ENCODE results near the gene GALNT10.
A peak's percentile ranks its signal among the peaks of the same experiment; 100 is the strongest.
"Not testable (repeated sequence)": the region's sequence is repeated elsewhere in the genome, so short reads cannot be mapped to it uniquely, and the experiment has no call there.

The GALNT10 gene, protein sequence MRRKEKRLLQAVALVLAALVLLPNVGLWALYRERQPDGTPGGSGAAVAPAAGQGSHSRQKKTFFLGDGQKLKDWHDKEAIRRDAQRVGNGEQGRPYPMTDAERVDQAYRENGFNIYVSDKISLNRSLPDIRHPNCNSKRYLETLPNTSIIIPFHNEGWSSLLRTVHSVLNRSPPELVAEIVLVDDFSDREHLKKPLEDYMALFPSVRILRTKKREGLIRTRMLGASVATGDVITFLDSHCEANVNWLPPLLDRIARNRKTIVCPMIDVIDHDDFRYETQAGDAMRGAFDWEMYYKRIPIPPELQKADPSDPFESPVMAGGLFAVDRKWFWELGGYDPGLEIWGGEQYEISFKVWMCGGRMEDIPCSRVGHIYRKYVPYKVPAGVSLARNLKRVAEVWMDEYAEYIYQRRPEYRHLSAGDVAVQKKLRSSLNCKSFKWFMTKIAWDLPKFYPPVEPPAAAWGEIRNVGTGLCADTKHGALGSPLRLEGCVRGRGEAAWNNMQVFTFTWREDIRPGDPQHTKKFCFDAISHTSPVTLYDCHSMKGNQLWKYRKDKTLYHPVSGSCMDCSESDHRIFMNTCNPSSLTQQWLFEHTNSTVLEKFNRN

DNA sequence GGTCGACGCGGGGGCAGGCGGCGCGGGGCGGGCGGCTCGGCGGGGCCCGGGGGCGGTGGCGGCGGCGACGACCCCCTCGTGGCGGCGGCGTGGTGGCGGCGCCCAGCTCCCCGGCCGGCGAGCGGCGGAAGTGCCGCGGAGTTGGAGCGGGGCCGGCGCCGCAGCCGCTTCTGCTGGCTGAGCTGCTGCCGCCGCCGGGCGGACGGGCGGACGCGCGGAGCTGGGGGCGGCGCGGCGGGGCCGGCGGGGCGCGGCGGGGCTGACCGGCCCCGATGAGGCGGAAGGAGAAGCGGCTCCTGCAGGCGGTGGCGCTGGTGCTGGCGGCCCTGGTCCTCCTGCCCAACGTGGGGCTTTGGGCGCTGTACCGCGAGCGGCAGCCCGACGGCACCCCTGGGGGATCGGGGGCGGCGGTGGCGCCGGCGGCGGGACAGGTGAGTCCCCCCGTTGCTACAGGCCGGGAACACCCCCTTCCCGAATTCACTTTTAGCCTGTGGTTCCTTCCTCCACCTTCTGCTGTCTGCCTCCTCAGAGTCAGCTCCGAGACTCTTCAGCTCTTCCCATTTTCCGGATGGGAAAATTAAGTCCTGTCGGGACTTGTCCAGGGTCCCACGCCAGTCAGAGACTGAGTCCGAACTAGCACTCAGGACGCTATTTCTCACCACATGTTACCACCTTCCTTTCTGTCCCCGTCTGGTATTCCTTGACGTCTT, at the start of gene GALNT10:
TSS of gene GALNT10 (plus strand) at position 139 of the 710 bp plus-strand sequence. CDS start at position 273, 134 bp downstream.
- peak within 1 kb of the TSS; percentile 78 to 92 for H3K4me3 ChIP-seq (ENCODE audit: low read length in 2 of 2)
- H3K4me1 ChIP-seq (ENCODE audit: control insufficient read depth in 2 of 2, insufficient read depth in 2 of 2, low read length in 2 of 2), result peaks cover 15 to 16% of the 10 kb centered on the region in 2 donors
- no peaks in the 10 kb centered on the region for H3K9me3 ChIP-seq (ENCODE audit: control insufficient read depth in 2 of 2, low read length in 2 of 2)
- H3K27me3 ChIP-seq (ENCODE audit: control insufficient read depth in 2 of 2, insufficient read depth in 2 of 2, low read length in 2 of 2), result no peaks in the 10 kb centered on the region
- peaks cover 0 to 8% of the 10 kb centered on the region in 2 donors for H3K36me3 ChIP-seq (ENCODE audit: control insufficient read depth in 2 of 2, insufficient read depth in 2 of 2, low read length in 2 of 2)
- peak within 1 kb of the TSS; percentile 63 to 75 for H3K9ac ChIP-seq (ENCODE audit: low read depth in 1 of 2, low read length in 2 of 2)
- H3K27ac ChIP-seq (ENCODE audit: low read depth in 2 of 2, low read length in 2 of 2), result peak within 1 kb of the TSS; percentile 74 to 77

DNA sequence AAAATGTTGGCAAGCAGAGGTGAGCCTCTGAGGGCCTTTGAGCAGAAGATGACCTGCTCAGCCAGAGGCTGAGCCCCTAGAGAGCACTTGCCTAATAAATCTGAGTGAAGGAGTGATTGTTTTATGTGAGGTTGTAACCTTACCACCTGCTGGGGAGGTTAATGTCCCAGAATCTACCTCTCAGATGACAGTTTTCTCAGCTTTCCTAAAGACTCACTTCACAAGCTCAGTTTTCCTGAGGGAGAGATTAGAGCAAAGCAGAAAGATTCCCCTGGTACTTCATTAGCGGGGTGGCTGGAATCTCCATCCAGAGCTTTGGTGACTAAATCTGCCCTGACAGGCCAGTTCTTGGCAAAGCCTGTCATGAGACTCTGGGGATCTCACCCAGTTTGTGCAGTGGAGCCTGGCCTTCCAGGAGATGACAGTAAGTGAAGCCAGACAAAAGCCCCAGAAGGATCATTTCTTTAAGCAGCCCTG, 48.8 kb upstream of the GALNT10 start:
- Histone ChIP-seq H3K9ac (ENCODE audit: low read depth in 1 of 2, low read length in 2 of 2) (no peak overlapping the region), H3K4me3 (ENCODE audit: low read length in 2 of 2) (no peak overlapping the region), H3K9me3 (ENCODE audit: control insufficient read depth in 2 of 2, low read length in 2 of 2) (no peaks in the 10 kb centered on the region), H3K36me3 (ENCODE audit: control insufficient read depth in 2 of 2, insufficient read depth in 2 of 2, low read length in 2 of 2) (no peaks in the 10 kb centered on the region), H3K27me3 (ENCODE audit: control insufficient read depth in 2 of 2, insufficient read depth in 2 of 2, low read length in 2 of 2) (no peaks in the 10 kb centered on the region), H3K4me1 (ENCODE audit: control insufficient read depth in 2 of 2, insufficient read depth in 2 of 2, low read length in 2 of 2) (no peaks in the 10 kb centered on the region), H3K27ac (ENCODE audit: low read depth in 2 of 2, low read length in 2 of 2) (no peak overlapping the region)

DNA sequence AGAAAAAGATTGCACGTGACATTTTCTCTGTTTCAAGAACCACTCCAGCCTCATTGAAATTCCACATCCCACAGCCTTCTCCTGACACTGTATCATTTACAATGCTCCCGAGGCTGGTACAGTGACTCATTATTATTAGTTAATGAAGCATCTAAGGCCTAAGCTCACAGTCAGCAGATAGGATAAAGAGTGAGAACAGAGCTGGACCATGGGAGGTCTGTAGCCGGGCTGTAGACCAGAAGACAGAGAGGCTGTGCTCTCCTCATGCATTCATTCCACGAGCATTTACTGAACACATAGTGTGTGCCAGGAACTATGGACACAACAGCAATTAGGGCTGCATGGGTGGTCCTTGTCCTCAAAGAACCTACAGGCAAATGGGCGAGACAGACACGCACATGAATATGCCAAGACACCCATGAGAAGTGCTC, 47.3 kb upstream of the GALNT10 start:
- Histone ChIP-seq H3K4me1 (ENCODE audit: control insufficient read depth in 2 of 2, insufficient read depth in 2 of 2, low read length in 2 of 2) (no peaks in the 10 kb centered on the region), H3K4me3 (ENCODE audit: low read length in 2 of 2) (no peak overlapping the region), H3K27me3 (ENCODE audit: control insufficient read depth in 2 of 2, insufficient read depth in 2 of 2, low read length in 2 of 2) (no peaks in the 10 kb centered on the region), H3K9ac (ENCODE audit: low read depth in 1 of 2, low read length in 2 of 2) (no peak overlapping the region), H3K9me3 (ENCODE audit: control insufficient read depth in 2 of 2, low read length in 2 of 2) (no peaks in the 10 kb centered on the region), H3K27ac (ENCODE audit: low read depth in 2 of 2, low read length in 2 of 2) (no peak overlapping the region), H3K36me3 (ENCODE audit: control insufficient read depth in 2 of 2, insufficient read depth in 2 of 2, low read length in 2 of 2) (no peaks in the 10 kb centered on the region)

- Histone ChIP-seq H3K27ac (ENCODE audit: low read depth in 2 of 2, low read length in 2 of 2) (no peak overlapping the region), H3K9ac (ENCODE audit: low read depth in 1 of 2, low read length in 2 of 2) (no peak overlapping the region), H3K4me3 (ENCODE audit: low read length in 2 of 2) (no peak overlapping the region), H3K9me3 (ENCODE audit: control insufficient read depth in 2 of 2, low read length in 2 of 2) (no peaks in the 10 kb centered on the region), H3K27me3 (ENCODE audit: control insufficient read depth in 2 of 2, insufficient read depth in 2 of 2, low read length in 2 of 2) (no peaks in the 10 kb centered on the region), H3K4me1 (ENCODE audit: control insufficient read depth in 2 of 2, insufficient read depth in 2 of 2, low read length in 2 of 2) (no peaks in the 10 kb centered on the region), H3K36me3 (ENCODE audit: control insufficient read depth in 2 of 2, insufficient read depth in 2 of 2, low read length in 2 of 2) (no peaks in the 10 kb centered on the region)
These were observed 45.3 kb upstream of the GALNT10 start for GRCh38 chr5:154145268-154145667.

GRCh38 chr5:154146409-154146808, 44.1 kb upstream of the GALNT10 start:
- Histone ChIP-seq H3K4me3 (ENCODE audit: low read length in 2 of 2) (no peak overlapping the region), H3K9me3 (ENCODE audit: control insufficient read depth in 2 of 2, low read length in 2 of 2) (no peaks in the 10 kb centered on the region), H3K36me3 (ENCODE audit: control insufficient read depth in 2 of 2, insufficient read depth in 2 of 2, low read length in 2 of 2) (no peaks in the 10 kb centered on the region), H3K27ac (ENCODE audit: low read depth in 2 of 2, low read length in 2 of 2) (no peak overlapping the region), H3K27me3 (ENCODE audit: control insufficient read depth in 2 of 2, insufficient read depth in 2 of 2, low read length in 2 of 2) (no peaks in the 10 kb centered on the region), H3K9ac (ENCODE audit: low read depth in 1 of 2, low read length in 2 of 2) (no peak overlapping the region), H3K4me1 (ENCODE audit: control insufficient read depth in 2 of 2, insufficient read depth in 2 of 2, low read length in 2 of 2) (no peaks in the 10 kb centered on the region)

GRCh38 chr5:154147666-154148065, 42.9 kb upstream of the GALNT10 start:
- H3K9ac ChIP-seq (ENCODE audit: low read depth in 1 of 2, low read length in 2 of 2), result no peak overlapping the region
- H3K4me1 ChIP-seq (ENCODE audit: control insufficient read depth in 2 of 2, insufficient read depth in 2 of 2, low read length in 2 of 2), result no peaks in the 10 kb centered on the region
- H3K4me3 ChIP-seq (ENCODE audit: low read length in 2 of 2), result no peak overlapping the region

GRCh38 chr5:154150471-154150870, 40.1 kb upstream of the GALNT10 start:
- H3K27me3 ChIP-seq (ENCODE audit: control insufficient read depth in 2 of 2, insufficient read depth in 2 of 2, low read length in 2 of 2); H3K4me3 ChIP-seq (ENCODE audit: low read length in 2 of 2): not testable (repeated sequence)

More at GRCh38 chr5:154147666-154148065, 42.9 kb upstream of the GALNT10 start:
- no peaks in the 10 kb centered on the region for H3K9me3 ChIP-seq (ENCODE audit: control insufficient read depth in 2 of 2, low read length in 2 of 2)
- no peaks in the 10 kb centered on the region for H3K27me3 ChIP-seq (ENCODE audit: control insufficient read depth in 2 of 2, insufficient read depth in 2 of 2, low read length in 2 of 2)
- no peaks in the 10 kb centered on the region for H3K36me3 ChIP-seq (ENCODE audit: control insufficient read depth in 2 of 2, insufficient read depth in 2 of 2, low read length in 2 of 2)
- no peak overlapping the region for H3K27ac ChIP-seq (ENCODE audit: low read depth in 2 of 2, low read length in 2 of 2)

GRCh38 chr5:154157483-154158378, 32.8 kb upstream of the GALNT10 start:
- Histone ChIP-seq H3K36me3 (ENCODE audit: control insufficient read depth in 2 of 2, insufficient read depth in 2 of 2, low read length in 2 of 2) (no peaks in the 10 kb centered on the region), H3K4me1 (ENCODE audit: control insufficient read depth in 2 of 2, insufficient read depth in 2 of 2, low read length in 2 of 2) (no peaks in the 10 kb centered on the region), H3K27ac (ENCODE audit: low read depth in 2 of 2, low read length in 2 of 2) (no peak overlapping the region), H3K9ac (ENCODE audit: low read depth in 1 of 2, low read length in 2 of 2) (no peak overlapping the region), H3K9me3 (ENCODE audit: control insufficient read depth in 2 of 2, low read length in 2 of 2) (no peaks in the 10 kb centered on the region), H3K27me3 (ENCODE audit: control insufficient read depth in 2 of 2, insufficient read depth in 2 of 2, low read length in 2 of 2) (no peaks in the 10 kb centered on the region), H3K4me3 (ENCODE audit: low read length in 2 of 2) (no peak overlapping the region)

More at GRCh38 chr5:154150471-154150870, 40.1 kb upstream of the GALNT10 start:
- H3K9ac ChIP-seq (ENCODE audit: low read depth in 1 of 2, low read length in 2 of 2); H3K27ac ChIP-seq (ENCODE audit: low read depth in 2 of 2, low read length in 2 of 2); H3K36me3 ChIP-seq (ENCODE audit: control insufficient read depth in 2 of 2, insufficient read depth in 2 of 2, low read length in 2 of 2); H3K9me3 ChIP-seq (ENCODE audit: control insufficient read depth in 2 of 2, low read length in 2 of 2); H3K4me1 ChIP-seq (ENCODE audit: control insufficient read depth in 2 of 2, insufficient read depth in 2 of 2, low read length in 2 of 2): not testable (repeated sequence)

DNA sequence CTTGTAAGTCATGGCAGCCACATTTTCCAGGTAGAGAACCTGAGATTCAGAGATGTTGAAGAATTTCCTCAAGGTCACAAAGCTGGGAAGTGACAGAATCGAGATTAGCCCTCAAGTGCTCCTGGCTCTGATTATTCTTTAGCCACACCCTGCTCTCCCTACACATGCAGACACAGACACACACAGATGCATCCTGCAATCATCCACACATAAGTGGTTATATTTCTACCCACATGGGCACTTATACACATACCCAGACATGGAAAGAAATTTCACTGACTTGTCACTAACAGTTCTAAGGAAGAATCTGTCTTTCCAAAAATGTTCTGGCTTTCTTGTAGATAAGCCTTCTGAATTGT, 32.2 kb upstream of the GALNT10 start:
- no peak overlapping the region for H3K9ac ChIP-seq (ENCODE audit: low read depth in 1 of 2, low read length in 2 of 2)
- H3K27ac ChIP-seq (ENCODE audit: low read depth in 2 of 2, low read length in 2 of 2), result no peak overlapping the region
- no peaks in the 10 kb centered on the region for H3K27me3 ChIP-seq (ENCODE audit: control insufficient read depth in 2 of 2, insufficient read depth in 2 of 2, low read length in 2 of 2)
- no peaks in the 10 kb centered on the region for H3K9me3 ChIP-seq (ENCODE audit: control insufficient read depth in 2 of 2, low read length in 2 of 2)
- no peaks in the 10 kb centered on the region for H3K4me1 ChIP-seq (ENCODE audit: control insufficient read depth in 2 of 2, insufficient read depth in 2 of 2, low read length in 2 of 2)
- no peaks in the 10 kb centered on the region for H3K36me3 ChIP-seq (ENCODE audit: control insufficient read depth in 2 of 2, insufficient read depth in 2 of 2, low read length in 2 of 2)
- H3K4me3 ChIP-seq (ENCODE audit: low read length in 2 of 2), result no peak overlapping the region
